ENCODE data around the gene PLCL2.
A peak's percentile ranks its signal among the peaks of the same experiment; 100 is the strongest.

Gene PLCL2

GRCh38 chr3:16846373-16847080, 38.2 kb upstream of the PLCL2 start:
- Histone ChIP-seq H3K4me3 (ENCODE audit: low read length) (no peak overlapping the region), H2AFZ (ENCODE audit: low read depth, low read length) (no peak overlapping the region), H3K27me3 (ENCODE audit: insufficient read depth, low read length) (no peaks in the 10 kb centered on the region), H3K4me1 (ENCODE audit: insufficient read depth, low read length) (peaks cover 18% of the 10 kb centered on the region), H3K36me3 (ENCODE audit: insufficient read depth, low read length) (no peaks in the 10 kb centered on the region), H3K9me3 (ENCODE audit: low read length) (no peaks in the 10 kb centered on the region)

DNA sequence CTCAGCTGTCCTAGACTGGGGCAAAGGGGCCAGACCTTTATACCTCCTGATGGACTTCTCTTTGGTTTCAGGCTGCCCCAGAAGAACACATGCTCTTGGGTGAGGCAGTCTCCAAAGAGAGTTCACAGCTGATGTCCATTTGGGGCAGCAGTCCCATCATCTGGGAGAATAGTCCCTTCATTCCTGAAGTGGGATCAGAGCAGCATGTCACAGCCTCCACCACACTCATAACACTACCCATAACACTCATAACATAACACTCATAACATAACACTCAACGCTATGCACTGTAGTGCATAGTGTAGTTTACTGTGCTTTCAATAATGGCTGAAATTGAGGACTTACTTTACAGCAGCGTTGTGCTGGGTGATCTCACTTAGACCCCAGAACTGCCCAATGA, 36.7 kb upstream of the PLCL2 start:
- peaks cover 11% of the 10 kb centered on the region for H3K4me1 ChIP-seq (ENCODE audit: insufficient read depth, low read length)
- H3K36me3 ChIP-seq (ENCODE audit: insufficient read depth, low read length), result no peaks in the 10 kb centered on the region
- H3K9me3 ChIP-seq (ENCODE audit: low read length), result no peaks in the 10 kb centered on the region
- H3K27me3 ChIP-seq (ENCODE audit: insufficient read depth, low read length), result no peaks in the 10 kb centered on the region
- H3K4me3 ChIP-seq (ENCODE audit: low read length), result no peak overlapping the region
- H2AFZ ChIP-seq (ENCODE audit: low read depth, low read length), result no peak overlapping the region

- Histone ChIP-seq H3K4me3 (ENCODE audit: low read length) (peak overlapping the region; percentile 41), H3K27me3 (ENCODE audit: insufficient read depth, low read length) (no peaks in the 10 kb centered on the region), H3K4me1 (ENCODE audit: insufficient read depth, low read length) (peaks cover 11% of the 10 kb centered on the region), H2AFZ (ENCODE audit: low read depth, low read length) (peak overlapping the region; percentile 87), H3K36me3 (ENCODE audit: insufficient read depth, low read length) (no peaks in the 10 kb centered on the region), H3K9me3 (ENCODE audit: low read length) (no peaks in the 10 kb centered on the region)
Observed at GRCh38 chr3:16849229-16849628, 35.5 kb upstream of the PLCL2 start.

GRCh38 chr3:16849795-16850194, 35.0 kb upstream of the PLCL2 start:
- Histone ChIP-seq H3K9me3 (ENCODE audit: low read length) (no peaks in the 10 kb centered on the region), H3K4me1 (ENCODE audit: insufficient read depth, low read length) (peaks cover 11% of the 10 kb centered on the region), H3K27me3 (ENCODE audit: insufficient read depth, low read length) (no peaks in the 10 kb centered on the region), H2AFZ (ENCODE audit: low read depth, low read length) (peak overlapping the region; percentile 87), H3K36me3 (ENCODE audit: insufficient read depth, low read length) (no peaks in the 10 kb centered on the region), H3K4me3 (ENCODE audit: low read length) (peak overlapping the region; percentile 41)

GRCh38 chr3:16855497-16855896, 29.3 kb upstream of the PLCL2 start:
- no peaks in the 10 kb centered on the region for H3K9me3 ChIP-seq (ENCODE audit: low read length)
- no peak overlapping the region for H2AFZ ChIP-seq (ENCODE audit: low read depth, low read length)
- no peaks in the 10 kb centered on the region for H3K4me1 ChIP-seq (ENCODE audit: insufficient read depth, low read length)
- H3K4me3 ChIP-seq (ENCODE audit: low read length), result no peak overlapping the region
- peaks cover 1% of the 10 kb centered on the region for H3K27me3 ChIP-seq (ENCODE audit: insufficient read depth, low read length)
- H3K36me3 ChIP-seq (ENCODE audit: insufficient read depth, low read length), result no peaks in the 10 kb centered on the region

GRCh38 chr3:16860234-16860633, 24.5 kb upstream of the PLCL2 start:
- no peaks in the 10 kb centered on the region for H3K9me3 ChIP-seq (ENCODE audit: low read length)
- H2AFZ ChIP-seq (ENCODE audit: low read depth, low read length), result no peak overlapping the region
- peaks cover 3% of the 10 kb centered on the region for H3K27me3 ChIP-seq (ENCODE audit: insufficient read depth, low read length)
- H3K4me3 ChIP-seq (ENCODE audit: low read length), result no peak overlapping the region
- H3K4me1 ChIP-seq (ENCODE audit: insufficient read depth, low read length), result no peaks in the 10 kb centered on the region
- H3K36me3 ChIP-seq (ENCODE audit: insufficient read depth, low read length), result no peaks in the 10 kb centered on the region

DNA sequence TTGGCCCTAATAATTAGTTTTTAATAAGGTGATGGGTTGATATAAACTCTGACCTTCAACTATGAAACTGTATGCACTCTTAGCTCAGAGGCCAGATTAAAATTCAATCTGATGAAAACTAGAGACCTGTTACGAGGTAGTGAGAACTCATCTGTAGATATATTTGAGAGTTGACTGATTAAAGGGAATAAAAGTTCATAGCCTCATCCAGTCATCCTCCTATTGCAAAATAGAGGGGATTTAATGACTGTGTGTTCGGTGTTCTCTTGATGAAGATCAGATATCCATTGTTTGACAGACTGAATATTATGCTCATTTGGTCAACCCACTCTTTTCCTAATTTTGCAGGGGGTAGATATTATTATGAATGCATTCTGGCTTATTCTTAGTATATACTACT, 23.3 kb upstream of the PLCL2 start:
- Histone ChIP-seq H3K36me3 (ENCODE audit: insufficient read depth, low read length) (no peaks in the 10 kb centered on the region), H3K4me3 (ENCODE audit: low read length) (no peak overlapping the region), H3K9me3 (ENCODE audit: low read length) (no peaks in the 10 kb centered on the region), H3K4me1 (ENCODE audit: insufficient read depth, low read length) (no peaks in the 10 kb centered on the region), H2AFZ (ENCODE audit: low read depth, low read length) (no peak overlapping the region), H3K27me3 (ENCODE audit: insufficient read depth, low read length) (peaks cover 8% of the 10 kb centered on the region)

- no peaks in the 10 kb centered on the region for H3K9me3 ChIP-seq (ENCODE audit: low read length)
- H3K36me3 ChIP-seq (ENCODE audit: insufficient read depth, low read length), result no peaks in the 10 kb centered on the region
- H3K4me1 ChIP-seq (ENCODE audit: insufficient read depth, low read length), result no peaks in the 10 kb centered on the region
- H3K27me3 ChIP-seq (ENCODE audit: insufficient read depth, low read length), result peaks cover 8% of the 10 kb centered on the region
- H3K4me3 ChIP-seq (ENCODE audit: low read length), result no peak overlapping the region
- no peak overlapping the region for H2AFZ ChIP-seq (ENCODE audit: low read depth, low read length)
Observed at GRCh38 chr3:16864610-16865313, 20.0 kb upstream of the PLCL2 start.

GRCh38 chr3:16865335-16865734, 19.4 kb upstream of the PLCL2 start:
- Histone ChIP-seq H3K9me3 (ENCODE audit: low read length) (no peaks in the 10 kb centered on the region), H3K4me1 (ENCODE audit: insufficient read depth, low read length) (no peaks in the 10 kb centered on the region), H2AFZ (ENCODE audit: low read depth, low read length) (no peak overlapping the region), H3K36me3 (ENCODE audit: insufficient read depth, low read length) (no peaks in the 10 kb centered on the region), H3K4me3 (ENCODE audit: low read length) (no peak overlapping the region), H3K27me3 (ENCODE audit: insufficient read depth, low read length) (peaks cover 8% of the 10 kb centered on the region)

- H3K4me3 ChIP-seq (ENCODE audit: low read length), result no peak overlapping the region
- H3K27me3 ChIP-seq (ENCODE audit: insufficient read depth, low read length), result peaks cover 6% of the 10 kb centered on the region
- no peaks in the 10 kb centered on the region for H3K9me3 ChIP-seq (ENCODE audit: low read length)
- no peaks in the 10 kb centered on the region for H3K36me3 ChIP-seq (ENCODE audit: insufficient read depth, low read length)
- H2AFZ ChIP-seq (ENCODE audit: low read depth, low read length), result no peak overlapping the region
- no peaks in the 10 kb centered on the region for H3K4me1 ChIP-seq (ENCODE audit: insufficient read depth, low read length)
Observed at GRCh38 chr3:16866571-16866970, 18.2 kb upstream of the PLCL2 start.

DNA sequence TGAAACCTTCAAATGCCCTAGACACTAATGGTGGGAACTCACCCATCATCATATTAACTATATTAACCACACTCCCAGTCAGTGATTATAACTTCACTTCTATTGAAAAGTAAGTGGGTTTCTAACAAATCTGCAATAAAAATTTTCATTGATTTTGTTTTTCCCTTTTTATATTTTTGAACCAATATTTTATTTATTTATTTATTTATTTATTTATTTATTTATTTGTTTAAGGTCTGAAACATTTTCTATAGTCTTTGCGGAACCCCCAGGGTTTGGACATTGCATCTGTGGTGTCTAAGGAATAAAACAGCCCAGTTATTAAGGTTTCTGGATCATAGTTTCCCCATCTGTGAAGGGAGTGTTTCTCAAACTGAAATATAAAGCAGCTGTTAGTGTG, 16.2 kb upstream of the PLCL2 start:
- peaks cover 6% of the 10 kb centered on the region for H3K27me3 ChIP-seq (ENCODE audit: insufficient read depth, low read length)
- H3K4me3 ChIP-seq (ENCODE audit: low read length), result no peak overlapping the region
- H2AFZ ChIP-seq (ENCODE audit: low read depth, low read length), result no peak overlapping the region
- no peaks in the 10 kb centered on the region for H3K36me3 ChIP-seq (ENCODE audit: insufficient read depth, low read length)
- no peaks in the 10 kb centered on the region for H3K9me3 ChIP-seq (ENCODE audit: low read length)
- H3K4me1 ChIP-seq (ENCODE audit: insufficient read depth, low read length), result no peaks in the 10 kb centered on the region

DNA sequence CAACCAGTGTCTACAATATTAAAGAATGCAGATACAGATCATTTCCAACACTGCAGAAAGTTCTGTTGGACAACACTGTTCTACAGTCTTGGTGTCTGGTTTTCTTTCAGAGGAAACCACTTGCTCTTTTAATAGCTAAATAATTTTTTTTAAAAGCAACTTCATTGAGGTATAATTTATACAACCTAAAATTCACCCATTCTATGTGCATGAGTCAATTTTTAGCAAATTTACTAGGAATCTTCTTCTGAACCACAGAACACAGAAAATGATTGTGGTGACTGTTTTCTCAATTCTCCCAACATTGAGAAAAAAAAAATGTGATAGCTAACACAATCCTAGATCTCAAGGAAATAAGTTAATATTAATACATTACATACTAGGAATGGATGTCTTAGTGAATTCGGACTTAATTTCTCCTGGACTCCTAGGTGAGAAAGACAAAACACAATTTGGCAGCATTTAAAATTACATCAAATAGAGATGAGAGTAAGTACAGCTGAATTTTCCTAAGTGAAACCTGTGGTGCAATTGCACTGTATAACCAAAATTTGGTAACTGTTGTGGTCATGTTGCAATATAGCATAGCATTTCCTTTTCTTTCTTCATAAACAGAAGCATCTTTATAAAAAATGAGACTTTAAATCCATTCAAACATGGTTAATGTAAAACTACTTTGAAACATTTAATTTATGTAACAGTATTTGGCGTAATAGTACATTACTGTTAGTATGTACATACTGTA, 15.3 kb upstream of the PLCL2 start:
- H3K4me1 ChIP-seq (ENCODE audit: insufficient read depth, low read length), result no peaks in the 10 kb centered on the region
- H3K9me3 ChIP-seq (ENCODE audit: low read length), result no peaks in the 10 kb centered on the region
- no peaks in the 10 kb centered on the region for H3K36me3 ChIP-seq (ENCODE audit: insufficient read depth, low read length)
- H3K4me3 ChIP-seq (ENCODE audit: low read length), result no peak overlapping the region
- H3K27me3 ChIP-seq (ENCODE audit: insufficient read depth, low read length), result peaks cover 6% of the 10 kb centered on the region
- no peak overlapping the region for H2AFZ ChIP-seq (ENCODE audit: low read depth, low read length)

All from neuron (in vitro differentiated cells).